HEK293 (cell line): ENCODE results near the gene ALDH4A1.

Source experiments
- CTCF ChIA-PET: fragments of 350-600 bp; formaldehyde crosslinking; extraction: SDS; loops from one replicate; lab custom pipeline; 2021; ENCODE audit warnings: antibody characterized with exemption; lab: Yijun Ruan, JAX
- POLR2A ChIA-PET: fragments of 300-600 bp; formaldehyde crosslinking; extraction: SDS; loops from one replicate; lab custom pipeline; 2020; ENCODE audit warnings: antibody characterized with exemption, inconsistent platforms; lab: Yijun Ruan, JAX
- H3K27ac ChIP-seq: fragments of 200-500 bp; sonication (Bioruptor generic); 2 replicates; pipeline ENCODE4 v1.5.1; 2014; ENCODE audit warnings: low read depth, low read length, control low read depth, inconsistent platforms; ENCODE audit errors: extremely low read depth
- H3K36me3 ChIP-seq, 2 experiments: fragments of 200-500 bp in 1 of 2; sonication (Bioruptor generic) in 1 of 2; 1 replicate in 1 of 2; 2 replicates in 1 of 2; pipeline ENCODE4 v1.5.1; 2014 to 2017; ENCODE audit warnings: inconsistent platforms in 2 of 2, low read length in 2 of 2; ENCODE audit not compliant: control insufficient read depth in 2 of 2, insufficient read depth in 1 of 2
- H3K4me1 ChIP-seq: fragments of 200-500 bp; sonication (Bioruptor generic); 2 replicates; pipeline ENCODE4 v1.5.1; 2014; ENCODE audit warnings: mild to moderate bottlenecking, low read length, inconsistent platforms; ENCODE audit not compliant: control insufficient read depth, insufficient read depth
- H3K4me3 ChIP-seq: 2 replicates; pipeline ENCODE4 v1.5.1; 2011; ENCODE audit warnings: low read depth, mild to moderate bottlenecking, control low read depth, low read length, moderate library complexity
- H3K9me3 ChIP-seq: fragments of 200-500 bp; sonication (Bioruptor generic); 2 replicates; pipeline ENCODE4 v1.5.1; 2014; ENCODE audit warnings: low read depth, low read length, inconsistent platforms; ENCODE audit not compliant: control insufficient read depth, insufficient read depth
- HOXD13 ChIP-seq: sonication (generic); formaldehyde crosslinking; IDR thresholded peaks from 2 replicates; pipeline ENCODE4 v1.8.0; 2022; ENCODE audit warnings: missing genetic modification reagents, borderline replicate concordance
- MEIS1 ChIP-seq: sonication (generic); formaldehyde crosslinking; IDR thresholded peaks from 2 replicates; pipeline ENCODE4 v1.8.1; 2022; ENCODE audit warnings: missing genetic modification reagents, mild to moderate bottlenecking, borderline replicate concordance
- MZF1 ChIP-seq: fragments of 450-650 bp; formaldehyde crosslinking; IDR thresholded peaks from 2 replicates; pipeline ENCODE4 v1.5.1; 2017; ENCODE audit warnings: missing biosample characterization, missing genetic modification characterization, borderline replicate concordance
- PBX3 ChIP-seq: sonication (generic); formaldehyde crosslinking; IDR thresholded peaks from 2 replicates; pipeline ENCODE4 v1.8.1; 2022; ENCODE audit warnings: mild to moderate bottlenecking, moderate library complexity, missing genetic modification reagents
- PRDM4 ChIP-seq: fragments of 450-650 bp; formaldehyde crosslinking; IDR thresholded peaks from 2 replicates; pipeline ENCODE4 v1.5.1; 2017; ENCODE audit warnings: missing biosample characterization, missing genetic modification characterization
- TCF7L2 ChIP-seq: IDR thresholded peaks from 2 replicates; pipeline ENCODE4 v1.6.1; 2011; ENCODE audit warnings: low read depth, mild to moderate bottlenecking, inconsistent platforms, low read length, moderate library complexity, borderline replicate concordance
- ZBTB1 ChIP-seq: fragments of 450-650 bp; formaldehyde crosslinking; IDR thresholded peaks from 2 replicates; pipeline ENCODE4 v1.5.1; 2016; ENCODE audit warnings: missing biosample characterization, missing genetic modification characterization
- ZBTB10 ChIP-seq: fragments of 450-650 bp; formaldehyde crosslinking; IDR thresholded peaks from 2 replicates; pipeline ENCODE4 v1.5.1; 2016; ENCODE audit warnings: missing biosample characterization, missing genetic modification characterization
- ZBTB26 ChIP-seq: fragments of 450-650 bp; formaldehyde crosslinking; optimal IDR thresholded peaks from 2 replicates; pipeline ENCODE3; 2016; ENCODE audit warnings: missing biosample characterization, mild to moderate bottlenecking, missing genetic modification characterization
- ZFP69B ChIP-seq: fragments of 450-650 bp; formaldehyde crosslinking; IDR thresholded peaks from 2 replicates; pipeline ENCODE4 v1.5.1; 2016; ENCODE audit warnings: missing biosample characterization, missing genetic modification characterization
- ZNF121 ChIP-seq: fragments of 450-650 bp; formaldehyde crosslinking; IDR thresholded peaks from 2 replicates; pipeline ENCODE4 v1.5.1; 2016; ENCODE audit warnings: missing biosample characterization, missing genetic modification characterization
- ZNF19 ChIP-seq: fragments of 450-650 bp; formaldehyde crosslinking; IDR thresholded peaks from 2 replicates; pipeline ENCODE4; 2016; ENCODE audit warnings: missing biosample characterization, missing genetic modification characterization, low read depth
- ZNF223 ChIP-seq: fragments of 450-650 bp; formaldehyde crosslinking; IDR thresholded peaks from 2 replicates; pipeline ENCODE4 v1.5.1; 2016; ENCODE audit warnings: missing biosample characterization, missing genetic modification characterization
- ZNF404 ChIP-seq: fragments of 450-650 bp; formaldehyde crosslinking; IDR thresholded peaks from 2 replicates; pipeline ENCODE4 v1.5.1; 2017; ENCODE audit warnings: missing biosample characterization, missing genetic modification characterization
- ZNF544 ChIP-seq: fragments of 450-650 bp; formaldehyde crosslinking; IDR thresholded peaks from 2 replicates; pipeline ENCODE4 v1.5.0; 2017; ENCODE audit warnings: missing biosample characterization, missing genetic modification characterization
- ZNF555 ChIP-seq: fragments of 450-650 bp; formaldehyde crosslinking; conservative IDR thresholded peaks from 2 replicates; pipeline ENCODE4 v1.5.1; 2017; ENCODE audit warnings: missing biosample characterization, mild to moderate bottlenecking, missing genetic modification characterization, inconsistent platforms
- ZNF571 ChIP-seq: fragments of 450-650 bp; formaldehyde crosslinking; IDR thresholded peaks from 2 replicates; pipeline ENCODE4 v1.5.0; 2017; ENCODE audit warnings: missing biosample characterization, missing genetic modification characterization
- ZNF610 ChIP-seq: fragments of 450-650 bp; formaldehyde crosslinking; IDR thresholded peaks from 2 replicates; pipeline ENCODE4 v1.5.1; 2016; ENCODE audit warnings: missing biosample characterization, missing genetic modification characterization, borderline replicate concordance
- ZNF621 ChIP-seq: fragments of 450-650 bp; formaldehyde crosslinking; IDR thresholded peaks from 2 replicates; pipeline ENCODE4 v1.5.1; 2017; ENCODE audit warnings: missing biosample characterization, missing genetic modification characterization
- ZNF626 ChIP-seq: fragments of 450-650 bp; sonication (Bioruptor Pico); formaldehyde crosslinking; IDR thresholded peaks from 2 replicates; pipeline ENCODE4 v1.5.1; 2018; ENCODE audit warnings: missing biosample characterization, missing genetic modification characterization, inconsistent platforms
- ZNF658 ChIP-seq: fragments of 450-650 bp; formaldehyde crosslinking; IDR thresholded peaks from 2 replicates; pipeline ENCODE4; 2016; ENCODE audit warnings: missing biosample characterization, missing genetic modification characterization
- TF ChIP-seq, protein P1 (sequence below): fragments of 450-650 bp; formaldehyde crosslinking; IDR thresholded peaks from 2 replicates; pipeline ENCODE4 v1.5.1; 2016; ENCODE audit warnings: missing biosample characterization, missing genetic modification characterization

ALDH4A1 gene

DNA sequence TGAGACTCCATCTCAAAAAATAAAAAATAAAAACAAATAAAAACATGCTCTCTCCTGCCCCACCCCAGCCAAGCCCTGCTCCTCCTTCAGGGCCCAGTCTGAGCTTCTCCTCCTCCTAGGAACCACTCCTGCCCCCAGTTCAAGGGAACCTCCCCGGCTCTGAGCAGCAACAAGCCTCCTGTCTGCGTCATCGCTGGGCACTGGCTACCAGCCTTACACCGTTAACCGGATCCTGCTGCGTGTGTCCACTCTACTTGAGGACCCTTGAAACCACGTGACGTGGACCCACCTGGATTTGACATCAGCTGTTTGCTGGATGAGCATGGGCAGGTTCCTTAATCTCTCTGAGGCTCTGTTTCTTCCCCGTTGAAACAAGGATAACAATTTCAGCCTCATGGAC lies 41.3 kb downstream of the ALDH4A1 start (continued):
- TF ChIP-seq ZBTB10 (tag by site-specific recombination) (no peak), PBX3 (CRISPR knock-in tag) (no peak), ZNF19 (tag by site-specific recombination) (no peak), MZF1 (tag by site-specific recombination) (no peak), ZBTB26 (tag by site-specific recombination) (no peak), PRDM4 (tag by site-specific recombination) (no peak)
- TF ChIP-seq, protein P1, sequence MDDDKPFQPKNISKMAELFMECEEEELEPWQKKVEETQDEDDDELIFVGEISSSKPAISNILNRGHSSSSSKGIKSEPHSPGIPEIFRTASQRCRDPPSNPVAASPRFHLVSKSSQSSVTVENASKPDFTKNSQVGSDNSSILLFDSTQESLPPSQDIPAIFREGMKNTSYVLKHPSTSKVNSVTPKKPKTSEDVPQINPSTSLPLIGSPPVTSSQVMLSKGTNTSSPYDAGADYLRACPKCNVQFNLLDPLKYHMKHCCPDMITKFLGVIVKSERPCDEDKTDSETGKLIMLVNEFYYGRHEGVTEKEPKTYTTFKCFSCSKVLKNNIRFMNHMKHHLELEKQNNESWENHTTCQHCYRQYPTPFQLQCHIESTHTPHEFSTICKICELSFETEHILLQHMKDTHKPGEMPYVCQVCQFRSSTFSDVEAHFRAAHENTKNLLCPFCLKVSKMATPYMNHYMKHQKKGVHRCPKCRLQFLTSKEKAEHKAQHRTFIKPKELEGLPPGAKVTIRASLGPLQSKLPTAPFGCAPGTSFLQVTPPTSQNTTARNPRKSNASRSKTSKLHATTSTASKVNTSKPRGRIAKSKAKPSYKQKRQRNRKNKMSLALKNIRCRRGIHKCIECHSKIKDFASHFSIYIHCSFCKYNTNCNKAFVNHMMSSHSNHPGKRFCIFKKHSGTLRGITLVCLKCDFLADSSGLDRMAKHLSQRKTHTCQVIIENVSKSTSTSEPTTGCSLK (tag by site-specific recombination), result no peak

- ChIA-PET CTCF (no interaction called here), POLR2A (no interaction called here)
- Histone ChIP-seq H3K27ac (no peak within 1 kb of the TSS), H3K9me3 (no peaks in the 10 kb centered on the region), H3K4me3 (no peak within 1 kb of the TSS), H3K4me1 (no peaks in the 10 kb centered on the region), H3K36me3 (no peaks in the 10 kb centered on the region)
- TF ChIP-seq ZNF658 (tag by site-specific recombination) (no peak), ZNF610 (tag by site-specific recombination) (no peak), ZNF19 (tag by site-specific recombination) (no peak), MEIS1 (no peak), HOXD13 (CRISPR knock-in tag) (no peak), ZBTB1 (tag by site-specific recombination) (no peak), ZFP69B (no peak), ZNF404 (tag by site-specific recombination) (no peak), ZNF544 (no peak), ZNF223 (tag by site-specific recombination) (no peak), ZNF621 (tag by site-specific recombination) (no peak), ZNF626 (tag by site-specific recombination) (no peak), TCF7L2 (no peak), ZNF571 (tag by site-specific recombination) (no peak), ZNF121 (tag by site-specific recombination) (no peak), ZNF555 (no peak)
Observed at GRCh38 chr1:18859560-18859959, 42.8 kb downstream of the ALDH4A1 start, which contains the start of gene TAS1R2. TSS of gene TAS1R2 (minus strand) at chr1:18859660. CDS start at chr1:18859660, 0 bp downstream.
